GM12891 (cell line): Measurements from ENCODE around the gene AMOTL2.

Experiments
- POLR2A ChIP-seq: IDR thresholded peaks from 2 replicates; pipeline ENCODE4 v1.6.1; 2011; ENCODE audit warnings: low read depth, low read length, control low read depth
- POLR2AphosphoS5 ChIP-seq: IDR thresholded peaks from 2 replicates; pipeline ENCODE4 v1.6.1; 2011; ENCODE audit warnings: low read depth, low read length, control low read depth
- SPI1 ChIP-seq: IDR thresholded peaks from 2 replicates; pipeline ENCODE4 v1.6.1; 2011; ENCODE audit warnings: low read depth, low read length, control low read depth
- TAF1 ChIP-seq: IDR thresholded peaks from 2 replicates; pipeline ENCODE4 v1.6.1; 2011; ENCODE audit warnings: low read depth, low read length, control low read depth

DNA sequence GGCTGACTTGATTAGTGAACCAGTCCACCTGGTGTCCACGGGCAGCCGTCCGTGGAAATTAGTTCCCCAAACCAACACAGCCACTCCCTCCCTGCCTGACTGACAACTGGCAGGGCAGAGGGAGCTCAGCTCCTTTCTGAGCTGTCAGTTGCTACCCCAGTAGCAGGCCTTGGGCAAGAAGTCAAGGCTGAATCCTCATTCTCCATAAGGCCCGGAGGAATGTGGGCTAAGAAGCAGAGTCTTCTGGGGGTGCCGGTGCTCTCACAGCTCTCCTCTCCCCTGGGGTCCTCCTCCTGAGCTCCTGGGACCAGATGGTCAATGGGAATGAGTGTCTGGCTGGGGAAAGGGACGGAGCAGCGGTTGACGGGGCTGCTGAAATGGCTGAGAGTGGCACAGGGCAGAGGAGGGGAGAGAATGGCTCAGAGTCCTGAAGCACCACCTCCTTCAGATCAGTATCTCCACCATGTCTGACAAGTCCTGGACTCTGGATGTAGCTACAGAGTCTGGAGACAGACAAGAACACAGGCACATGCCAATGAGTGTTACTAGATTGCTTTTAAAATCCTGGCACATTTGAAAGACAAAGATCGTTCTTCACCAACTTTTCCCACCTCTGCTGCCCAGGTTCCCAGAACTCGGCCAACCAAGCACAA lies 16.9 kb downstream of the AMOTL2 start:
- TF ChIP-seq POLR2AphosphoS5: no peak
- no peak for TF ChIP-seq POLR2A
- TF ChIP-seq SPI1: no peak
- TF ChIP-seq TAF1: no peak
